Measurements from ENCODE around the gene ARL5C. TPM values are rescaled to one million over a fixed set of nuclear protein-coding genes. Genes with fewer than 3 reads are reported as not detected.

The ARL5C gene
- total RNA-seq = not detected in 2 replicates

GRCh38 chr17:39165841-39166349 lies at the start of gene ARL5C:
ARL5C (minus strand) TSS chr17:39166161; CDS start chr17:39165760, 401 bp downstream.
- intact Hi-C loops (cut with micrococcal nuclease) = loop anchor here (2.0 kb wide), 1 partner anchor 79 kb away; no protein-coding TSS in a partner anchor

GRCh38 chr17:39213852-39214251 lies 47.9 kb upstream of the ARL5C start:
- intact Hi-C loops (cut with micrococcal nuclease) = no loop called here

GRCh38 chr17:39212841-39213480 lies 47.0 kb upstream of the ARL5C start:
- intact Hi-C loops (cut with micrococcal nuclease) = no loop called here

- intact Hi-C loops (cut with micrococcal nuclease) = no loop called here
Measured at GRCh38 chr17:39212195-39212810, 46.3 kb upstream of the ARL5C start.

- intact Hi-C loops (cut with micrococcal nuclease) = no loop called here
Measured at GRCh38 chr17:39210093-39210434, 44.1 kb upstream of the ARL5C start.

GRCh38 chr17:39209317-39210092 lies 43.5 kb upstream of the ARL5C start:
- intact Hi-C loops (cut with micrococcal nuclease) = loop anchor here (10.0 kb wide), 1 partner anchor 245 kb away; the partner anchor contains the start of gene MED1

- intact Hi-C loops (cut with micrococcal nuclease) = loop anchor here (10.0 kb wide), 1 partner anchor 246 kb away; the partner anchor contains the start of gene MED1
Measured at GRCh38 chr17:39208893-39209292, 42.9 kb upstream of the ARL5C start.

GRCh38 chr17:39208136-39208535 lies 42.2 kb upstream of the ARL5C start:
- intact Hi-C loops (cut with micrococcal nuclease) = loop anchor here (10.0 kb wide), 1 partner anchor 247 kb away; the partner anchor contains the start of gene MED1

- intact Hi-C loops (cut with micrococcal nuclease) = loop anchor here (10.0 kb wide), 1 partner anchor 250 kb away; the partner anchor contains the start of gene MED1
Measured at GRCh38 chr17:39205112-39205526, 39.2 kb upstream of the ARL5C start.

GRCh38 chr17:39204245-39204644 lies 38.3 kb upstream of the ARL5C start:
- intact Hi-C loops (cut with micrococcal nuclease) = loop anchor here (10.0 kb wide), 1 partner anchor 251 kb away; the partner anchor contains the start of gene MED1

GRCh38 chr17:39200957-39201510 lies 35.1 kb upstream of the ARL5C start:
- intact Hi-C loops (cut with micrococcal nuclease) = loop anchor here (1.0 to 10.0 kb wide), 2 partner anchors 48 to 254 kb away; partner anchors contain the start of gene MED1

GRCh38 chr17:39200070-39200879 lies 34.3 kb upstream of the ARL5C start, which contains the start of gene RPL19:
RPL19 (plus strand) TSS chr17:39200283; CDS start chr17:39200345, 62 bp downstream.
- intact Hi-C loops (cut with micrococcal nuclease) = loop anchor here (1.0 to 10.0 kb wide), 2 partner anchors 47 to 255 kb away; partner anchors contain the start of gene MED1

- intact Hi-C loops (cut with micrococcal nuclease) = loop anchor here (1.0 to 10.0 kb wide), 2 partner anchors 46 to 255 kb away; partner anchors contain the start of gene MED1
Measured at GRCh38 chr17:39199820-39200069, 33.8 kb upstream of the ARL5C start.

GRCh38 chr17:39198186-39198566 lies 32.2 kb upstream of the ARL5C start:
- intact Hi-C loops (cut with micrococcal nuclease) = no loop called here

GRCh38 chr17:39197380-39198185 lies 31.6 kb upstream of the ARL5C start, which contains the start of gene CACNB1:
CACNB1 (minus strand) TSS chr17:39197669; CDS start chr17:39197495, 174 bp downstream.
- intact Hi-C loops (cut with micrococcal nuclease) = no loop called here

GRCh38 chr17:39196808-39197291 lies 30.9 kb upstream of the ARL5C start:
- intact Hi-C loops (cut with micrococcal nuclease) = no loop called here

GRCh38 chr17:39196241-39196807 lies 30.4 kb upstream of the ARL5C start:
- intact Hi-C loops (cut with micrococcal nuclease) = no loop called here

GRCh38 chr17:39195568-39196160 lies 29.7 kb upstream of the ARL5C start:
- intact Hi-C loops (cut with micrococcal nuclease) = no loop called here

Data from T-helper 2 cell treated with Interferon-gamma antibody and Interleukin-4, amounts not matched to agents 100 ng/mL and 5 ng/mL, for 36 hours (primary cell).